Lung (tissue), 12 donors: ENCODE measurements around the gene EPHA4. TPM values are rescaled to one million over a fixed set of nuclear protein-coding genes. Genes with fewer than 3 reads are reported as not detected.
A peak's percentile ranks its signal among the peaks of the same experiment; 100 is the strongest.

Experiments used
- ATAC-seq: fragments of 200-7000 bp; cut with Tn5 transposase; one replicate; pipeline ENCODE4 v1.9.1; 2020; ENCODE audit warnings: moderate number of reproducible peaks; ENCODE audit not compliant: insufficient read depth, low FRiP score
- DNase-seq, 3 donors: peaks; one replicate each; pipeline ENCODE4 v3.0.0-alpha.2; 2013 to 2017
- H3K27ac ChIP-seq, 2 donors: one replicate each; pipeline ENCODE4 v1.5.1; 2013; ENCODE audit warnings: mild to moderate bottlenecking in 2 of 2, moderate library complexity in 2 of 2, control low read depth in 1 of 2, inconsistent platforms in 1 of 2, low read depth in 1 of 2, low read length in 1 of 2
- H3K27me3 ChIP-seq, 3 donors: one replicate each; pipeline ENCODE4 v1.5.1; 2013; ENCODE audit warnings: low read length in 2 of 3; ENCODE audit not compliant: control insufficient read depth in 3 of 3, insufficient read depth in 3 of 3
- H3K36me3 ChIP-seq, 4 donors: one replicate each; pipeline ENCODE4 v1.5.1; 2013; ENCODE audit warnings: low read length in 4 of 4, mild to moderate bottlenecking in 1 of 4, moderate library complexity in 1 of 4; ENCODE audit not compliant: control insufficient read depth in 4 of 4, insufficient read depth in 4 of 4
- H3K4me1 ChIP-seq, 5 donors: one replicate each; pipeline ENCODE4 v1.5.1; 2013; ENCODE audit warnings: low read length in 5 of 5, mild to moderate bottlenecking in 2 of 5, moderate library complexity in 1 of 5; ENCODE audit not compliant: control insufficient read depth in 5 of 5, insufficient read depth in 5 of 5
- H3K4me3 ChIP-seq: one replicate; pipeline ENCODE4 v1.5.1; 2013; ENCODE audit warnings: mild to moderate bottlenecking, control low read depth, moderate library complexity
- H3K9ac ChIP-seq, 2 donors: one replicate each; pipeline ENCODE4 v1.5.1; 2013; ENCODE audit warnings: low read length in 2 of 2, control low read depth in 1 of 2; ENCODE audit not compliant: insufficient read depth in 1 of 2
- H3K9me3 ChIP-seq, 4 donors: one replicate each; pipeline ENCODE4 v1.5.1; 2013; ENCODE audit warnings: low read length in 3 of 4, mild to moderate bottlenecking in 1 of 4, moderate library complexity in 1 of 4; ENCODE audit not compliant: control insufficient read depth in 4 of 4, insufficient read depth in 3 of 4
- WGBS, 2 donors: extraction: QIAGEN DNeasy Blood & Tissue Kit; methylation state at CpG; one replicate each; pipeline ENCODE4 v1.1.7; 2013; 5-methylcytosine and 5-hydroxymethylcytosine counted together
- polyA plus RNA-seq, 2 donors: library from polyadenylated mRNA; stranded (reverse); fragments of 200-250 nt; gene quantifications; one replicate each; pipeline ENCODE4 v1.2.1, GENCODE V29; 2013
- total RNA-seq, 2 donors: library from RNA; depleted of rRNA in 1 of 2; stranded (reverse); fragments of >200 nt in 1 of 2; gene quantifications; one replicate each; pipeline ENCODE4 v1.2.1, GENCODE V29; 2014 to 2021
- TF ChIP-seq, protein P1 (sequence below): IDR thresholded peaks from 2 replicates; pipeline ENCODE4 v1.5.1; 2012; ENCODE audit warnings: mild to moderate bottlenecking; ENCODE audit errors: control extremely low read depth, extremely low read depth
- donor health status: control.
- donor health status: control.
- donor health status: Bipolar disorder and iron deficiency.
- donor health status: healthy.
- donor health status: DM: yes; HTN: yes; CAD: no.

The EPHA4 gene
- total and polyA plus RNA-seq, 4 donors = 2.5 to 28.8 (median 14.7) TPM

DNA sequence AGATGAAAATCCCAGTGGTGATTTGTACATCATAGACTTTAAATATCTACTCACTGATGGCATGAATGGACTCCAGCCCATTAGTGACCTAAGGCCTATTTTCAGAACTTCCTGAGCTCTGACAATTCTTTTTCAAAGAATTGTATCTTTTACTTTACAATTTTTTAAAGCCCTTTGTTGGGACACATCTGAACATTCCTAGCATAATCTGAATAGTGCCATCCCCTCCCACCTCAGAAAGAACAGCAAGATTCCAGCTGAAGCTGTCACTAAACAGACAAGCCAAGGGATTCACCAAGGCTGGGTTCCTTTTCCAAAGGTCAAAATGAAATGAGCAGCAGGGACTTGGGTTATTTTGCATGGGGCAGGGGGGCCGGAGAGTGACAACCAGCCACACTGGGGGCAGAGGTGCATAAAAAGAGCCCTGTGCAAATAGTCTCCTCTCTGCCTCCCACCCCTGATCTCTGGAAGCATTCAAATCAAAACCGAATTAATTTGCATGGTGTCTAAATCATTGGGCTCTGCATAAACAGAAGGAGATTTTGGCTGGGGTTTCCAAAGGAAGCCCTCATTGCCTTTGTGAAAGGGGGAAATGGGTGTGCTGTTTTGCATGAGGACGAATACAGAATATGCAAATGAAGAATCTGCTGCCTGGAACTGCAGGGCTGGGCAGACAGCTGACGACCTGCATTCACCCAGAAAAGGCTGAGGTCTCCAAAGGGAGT is 17.2 kb downstream of the EPHA4 start:
- no peaks in the 10 kb centered on the region for H3K9me3 ChIP-seq
- DNase-seq (no peak), ATAC-seq (no peak)
- no peaks in the 10 kb centered on the region for H3K36me3 ChIP-seq
- H3K27ac ChIP-seq = peak overlapping the region in 1 of 2 donors; percentile 41
- no peak overlapping the region for H3K4me3 ChIP-seq
- TF ChIP-seq, protein P1, sequence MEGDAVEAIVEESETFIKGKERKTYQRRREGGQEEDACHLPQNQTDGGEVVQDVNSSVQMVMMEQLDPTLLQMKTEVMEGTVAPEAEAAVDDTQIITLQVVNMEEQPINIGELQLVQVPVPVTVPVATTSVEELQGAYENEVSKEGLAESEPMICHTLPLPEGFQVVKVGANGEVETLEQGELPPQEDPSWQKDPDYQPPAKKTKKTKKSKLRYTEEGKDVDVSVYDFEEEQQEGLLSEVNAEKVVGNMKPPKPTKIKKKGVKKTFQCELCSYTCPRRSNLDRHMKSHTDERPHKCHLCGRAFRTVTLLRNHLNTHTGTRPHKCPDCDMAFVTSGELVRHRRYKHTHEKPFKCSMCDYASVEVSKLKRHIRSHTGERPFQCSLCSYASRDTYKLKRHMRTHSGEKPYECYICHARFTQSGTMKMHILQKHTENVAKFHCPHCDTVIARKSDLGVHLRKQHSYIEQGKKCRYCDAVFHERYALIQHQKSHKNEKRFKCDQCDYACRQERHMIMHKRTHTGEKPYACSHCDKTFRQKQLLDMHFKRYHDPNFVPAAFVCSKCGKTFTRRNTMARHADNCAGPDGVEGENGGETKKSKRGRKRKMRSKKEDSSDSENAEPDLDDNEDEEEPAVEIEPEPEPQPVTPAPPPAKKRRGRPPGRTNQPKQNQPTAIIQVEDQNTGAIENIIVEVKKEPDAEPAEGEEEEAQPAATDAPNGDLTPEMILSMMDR = no peak
- no peak overlapping the region for H3K9ac ChIP-seq
- WGBS, 2 donors = 59 to 60% methylated on average over 4 of the region's 4 CpGs
- H3K4me1 ChIP-seq = peaks cover 0 to 34% (median 6%) of the 10 kb centered on the region in 5 donors
- H3K27me3 ChIP-seq = no peaks in the 10 kb centered on the region

GRCh38 chr2:221553333-221553732 is 18.8 kb downstream of the EPHA4 start:
- TF ChIP-seq, protein P1 = no peak
- Histone ChIP-seq H3K27ac (no peak overlapping the region), H3K4me1 (peaks cover 0 to 30% (median 6%) of the 10 kb centered on the region in 5 donors), H3K9ac (no peak overlapping the region), H3K9me3 (no peaks in the 10 kb centered on the region), H3K36me3 (no peaks in the 10 kb centered on the region), H3K27me3 (no peaks in the 10 kb centered on the region), H3K4me3 (no peak overlapping the region)
- 91 to 94% methylated on average over 4 of the region's 4 CpGs for WGBS, 2 donors
- ATAC-seq = no peak
- no peak for DNase-seq

- TF ChIP-seq, protein P1 = no peak
- no peak overlapping the region for H3K4me3 ChIP-seq
- H3K27ac ChIP-seq = no peak overlapping the region
- WGBS, 2 donors = 71 to 86% methylated on average over 4 of the region's 4 CpGs
- peaks cover 0 to 28% (median 6%) of the 10 kb centered on the region in 5 donors for H3K4me1 ChIP-seq
- DNase-seq (no peak), ATAC-seq (no peak)
- H3K9ac ChIP-seq = no peak overlapping the region
- H3K27me3 ChIP-seq = no peaks in the 10 kb centered on the region
- H3K36me3 ChIP-seq = no peaks in the 10 kb centered on the region
- H3K9me3 ChIP-seq = no peaks in the 10 kb centered on the region
These were observed 19.8 kb downstream of the EPHA4 start for GRCh38 chr2:221552291-221552690.
